GM19324 (cell line): Measurements from ENCODE around the gene ZNF35.

ENCODE experiments used
- ATAC-seq: cut with Tn5 transposase; IDR thresholded peaks from one replicate; pipeline ENCODE4 v1.9.1; 2021; ENCODE audit warnings: mild to moderate bottlenecking, moderate library complexity; ENCODE audit not compliant: unreplicated experiment, low FRiP score

ZNF35 gene

DNA sequence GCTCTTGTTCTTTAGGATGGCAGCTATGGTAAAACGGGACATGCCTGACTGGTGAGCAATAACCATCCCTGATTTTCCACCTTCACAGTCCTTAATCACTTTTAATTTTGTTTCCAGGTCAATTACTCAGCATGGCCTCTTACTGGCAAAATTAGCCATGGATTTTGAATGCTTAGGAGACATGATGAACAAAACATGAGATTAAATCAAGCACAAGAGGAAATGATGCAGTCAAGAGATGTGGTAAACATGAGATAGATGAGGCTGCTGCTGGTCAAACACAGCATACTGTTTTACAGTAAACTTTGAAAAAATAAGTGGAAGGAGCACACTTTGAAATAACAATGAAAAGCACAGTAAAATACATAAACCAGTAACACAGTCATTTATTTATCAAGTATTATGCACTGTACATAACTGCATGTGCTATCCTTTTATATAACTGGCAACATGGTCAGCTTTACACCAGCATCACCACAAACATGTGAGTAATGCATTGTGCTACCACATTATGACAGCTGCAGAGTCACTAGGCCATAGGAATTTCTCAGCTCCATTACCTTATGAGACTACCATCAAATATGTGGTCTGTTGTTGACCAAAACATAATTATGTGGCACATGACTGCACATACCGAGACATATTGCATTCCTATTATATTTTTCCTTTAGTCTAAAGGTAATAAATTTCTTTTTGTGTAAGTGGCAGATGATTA lies 33.8 kb downstream of the ZNF35 start:
- ATAC-seq: no peak

GRCh38 chr3:44685128-44685800 lies 36.7 kb downstream of the ZNF35 start:
- peak; percentile 60 for ATAC-seq

GRCh38 chr3:44687898-44688297 lies 39.4 kb downstream of the ZNF35 start:
- ATAC-seq: no peak
